HG02970 (cell line): ENCODE results near the gene CMYA5.
"Not testable (repeated sequence)": the region's sequence is repeated elsewhere in the genome, so short reads cannot be mapped to it uniquely, and the experiment has no call there.

ENCODE experiments used
- ATAC-seq: cut with Tn5 transposase; IDR thresholded peaks from one replicate; pipeline ENCODE4 v1.9.1; 2021; ENCODE audit warnings: mild to moderate bottlenecking, moderate library complexity, moderate number of reproducible peaks; ENCODE audit not compliant: unreplicated experiment, low FRiP score

CMYA5 gene

GRCh38 chr5:79689541-79690466, at the start of gene CMYA5:
CMYA5 (plus strand) TSS chr5:79689836; CDS start chr5:79689908, 72 bp downstream.
- no peak for ATAC-seq

- no peak for ATAC-seq
Measured at GRCh38 chr5:79640571-79641055, 49.0 kb upstream of the CMYA5 start.

- no peak for ATAC-seq
Measured at GRCh38 chr5:79641414-79641813, 48.2 kb upstream of the CMYA5 start.

- ATAC-seq: no peak
Measured at GRCh38 chr5:79642210-79642609, 47.4 kb upstream of the CMYA5 start.

GRCh38 chr5:79653843-79654242, 35.8 kb upstream of the CMYA5 start:
- no peak for ATAC-seq

DNA sequence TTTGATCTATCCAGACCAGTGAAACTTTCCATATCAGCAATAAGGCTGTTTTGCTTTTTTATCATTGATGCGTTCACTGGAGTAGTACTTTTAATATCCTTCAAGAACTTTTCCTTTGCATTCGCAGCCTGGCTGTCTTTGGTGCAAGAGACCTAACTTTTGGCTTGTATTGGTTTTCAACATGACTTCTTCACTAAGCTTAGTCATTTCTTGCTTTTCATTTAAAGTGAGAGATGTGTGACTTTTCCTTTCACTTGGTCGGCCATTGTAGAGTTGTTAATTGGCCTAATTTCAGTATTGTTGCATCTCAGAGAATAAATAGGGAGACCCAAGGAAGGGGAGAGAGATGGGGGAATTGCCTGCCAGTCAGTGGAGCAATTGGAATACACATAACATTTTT, 26.4 kb upstream of the CMYA5 start:
- no peak for ATAC-seq

DNA sequence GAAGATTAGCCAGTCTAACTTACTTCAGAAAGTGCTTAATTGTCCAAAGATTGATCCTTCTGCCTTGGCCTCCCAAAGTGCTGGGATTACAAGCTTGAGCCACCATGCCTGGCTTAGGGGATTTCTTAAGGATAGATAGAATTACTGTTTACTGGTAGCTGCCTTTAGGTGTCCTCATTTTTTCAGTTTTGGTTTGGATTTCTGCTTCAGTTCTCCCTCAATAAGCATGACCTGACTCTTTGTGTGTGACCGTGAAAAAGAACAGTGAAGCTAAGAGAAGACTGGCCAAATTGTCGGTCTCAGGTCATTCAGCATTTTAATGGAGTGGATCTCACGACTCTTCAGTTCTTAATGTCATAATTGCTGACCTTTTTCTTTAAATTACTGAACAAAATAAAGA, 22.9 kb upstream of the CMYA5 start:
- no peak for ATAC-seq

- no peak for ATAC-seq
Measured at GRCh38 chr5:79672392-79672791, 17.2 kb upstream of the CMYA5 start.

DNA sequence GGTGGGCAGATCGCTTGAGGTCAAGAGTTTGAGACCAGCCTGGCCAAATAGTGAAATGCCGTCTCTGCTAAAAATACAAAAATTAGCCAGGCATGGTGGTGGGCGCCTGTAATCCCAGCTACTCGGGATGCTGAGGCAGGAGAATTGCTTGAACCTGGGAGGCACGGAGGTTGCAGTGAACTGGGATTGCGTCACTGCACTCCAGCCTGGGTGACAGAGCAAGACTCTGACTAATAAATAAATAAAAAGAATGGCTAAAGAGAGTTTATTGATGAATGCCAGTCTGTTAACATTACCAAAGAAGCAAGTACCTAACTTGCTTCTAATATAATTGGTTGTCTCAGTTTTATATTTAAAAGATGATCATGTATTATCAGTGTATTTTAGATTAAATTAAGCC, 13.3 kb upstream of the CMYA5 start:
- not testable (repeated sequence) for ATAC-seq

DNA sequence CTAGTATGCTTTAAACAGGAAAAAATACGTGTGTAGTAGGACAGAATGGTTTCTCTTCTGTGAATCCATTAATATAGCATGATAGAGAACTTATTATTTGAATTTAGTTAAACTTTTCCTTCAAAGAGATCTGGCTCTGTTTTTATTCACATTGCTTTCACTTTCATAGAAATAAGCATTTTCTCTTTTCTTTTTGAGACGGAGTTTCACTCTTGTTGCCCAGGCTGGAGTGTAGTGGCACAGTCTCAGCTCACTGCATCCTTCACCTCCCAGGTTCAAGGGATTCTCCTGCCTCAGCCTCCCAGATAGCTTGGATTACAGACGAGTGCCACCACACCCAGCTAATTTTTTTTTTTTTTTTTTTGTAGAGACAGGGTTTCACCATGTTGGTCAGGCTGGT, 7.5 kb upstream of the CMYA5 start:
- not testable (repeated sequence) for ATAC-seq

DNA sequence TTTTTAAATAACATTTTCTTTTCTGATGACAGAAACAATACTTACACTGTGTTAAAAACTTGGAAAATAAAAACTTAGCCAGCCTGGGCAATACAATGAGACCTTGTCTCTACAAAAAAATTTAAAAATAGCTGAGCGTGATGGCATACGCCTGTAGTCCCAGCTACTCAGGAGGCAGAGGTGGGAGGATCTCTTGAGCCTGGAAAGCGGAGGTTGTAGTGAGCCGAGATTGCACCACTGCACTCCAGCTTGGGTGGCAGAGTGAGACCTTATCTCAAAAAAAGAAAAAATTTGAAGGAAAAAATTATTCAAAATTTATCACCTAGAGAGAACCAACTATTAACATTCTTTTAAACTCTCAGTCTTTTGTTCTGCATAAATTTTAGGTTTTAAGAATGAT, 4.9 kb upstream of the CMYA5 start:
- ATAC-seq: no peak

DNA sequence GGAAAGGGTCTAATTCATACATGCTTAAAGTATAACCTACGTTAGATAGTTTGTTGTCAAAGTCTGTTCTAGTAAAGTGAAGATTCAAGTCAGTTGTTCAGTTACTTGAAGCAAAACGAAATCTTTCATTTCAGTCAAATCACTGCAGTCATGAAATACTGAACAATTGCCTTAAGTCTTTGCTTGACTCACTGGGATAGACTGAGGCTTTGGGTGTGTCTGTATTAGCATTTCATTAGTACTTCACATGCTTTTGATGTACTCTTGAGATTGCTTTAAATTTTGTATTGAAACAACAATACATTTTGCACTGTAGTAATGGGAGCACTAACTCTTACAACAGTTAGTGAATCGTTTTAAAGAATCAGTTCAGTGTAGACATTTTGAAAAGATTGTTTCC, 4.0 kb upstream of the CMYA5 start:
- no peak for ATAC-seq

DNA sequence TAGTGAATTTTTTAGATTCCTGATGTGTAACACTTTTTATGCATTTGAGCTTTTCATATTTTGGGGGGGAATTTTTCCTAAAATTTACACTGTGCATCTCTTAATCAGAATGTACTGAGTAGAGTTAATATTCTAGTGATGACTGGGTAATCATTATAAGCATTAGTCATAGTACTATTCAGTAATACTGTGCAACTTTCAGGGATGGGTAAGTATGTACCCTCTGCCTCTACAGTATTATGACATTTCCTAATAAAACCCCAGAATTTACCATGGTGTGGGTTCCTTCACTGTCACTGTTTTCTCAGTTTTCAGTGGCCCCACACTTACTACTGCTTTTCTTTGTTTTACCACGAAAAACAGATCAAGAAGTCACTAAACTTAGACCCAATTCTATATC, 2.8 kb upstream of the CMYA5 start:
- no peak for ATAC-seq

DNA sequence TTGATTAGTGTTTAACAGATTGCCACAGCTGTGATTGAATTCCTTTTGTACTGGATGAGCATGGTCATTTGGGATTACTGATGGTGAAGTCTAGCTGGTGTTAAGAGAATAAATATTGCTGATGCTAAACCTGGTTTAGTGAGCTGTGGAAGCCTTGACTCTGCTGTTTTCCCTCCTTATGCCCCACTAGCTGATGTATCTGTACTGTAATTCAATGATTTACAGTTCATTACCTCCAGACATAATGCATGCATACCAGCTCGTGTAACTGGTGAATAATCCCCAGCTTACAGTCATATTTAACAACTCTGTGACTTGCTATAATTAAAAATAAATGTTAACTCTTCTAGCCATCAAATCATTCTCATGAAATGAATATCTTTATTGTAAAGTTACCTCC, 1.7 kb upstream of the CMYA5 start:
- no peak for ATAC-seq

DNA sequence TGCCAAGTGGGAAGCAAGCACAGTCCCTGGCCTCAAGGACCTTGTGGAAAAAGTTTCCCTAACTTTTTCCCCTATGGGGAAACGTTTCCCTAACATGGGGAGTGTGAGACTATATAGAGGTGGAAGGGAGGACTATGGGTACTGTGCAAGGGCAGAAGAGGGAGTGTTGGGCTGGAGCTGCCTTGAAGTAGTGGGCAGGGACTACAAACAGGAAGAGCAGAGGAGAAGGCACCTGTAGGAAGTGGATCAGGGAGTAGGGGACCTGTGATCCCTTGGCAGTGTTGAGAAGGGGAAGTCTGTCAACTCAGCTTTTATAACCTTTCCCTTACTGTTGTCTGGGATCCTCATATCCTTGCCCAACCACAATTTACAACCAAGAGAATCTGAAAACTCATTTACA, 1.4 kb downstream of the CMYA5 start:
- ATAC-seq: no peak

DNA sequence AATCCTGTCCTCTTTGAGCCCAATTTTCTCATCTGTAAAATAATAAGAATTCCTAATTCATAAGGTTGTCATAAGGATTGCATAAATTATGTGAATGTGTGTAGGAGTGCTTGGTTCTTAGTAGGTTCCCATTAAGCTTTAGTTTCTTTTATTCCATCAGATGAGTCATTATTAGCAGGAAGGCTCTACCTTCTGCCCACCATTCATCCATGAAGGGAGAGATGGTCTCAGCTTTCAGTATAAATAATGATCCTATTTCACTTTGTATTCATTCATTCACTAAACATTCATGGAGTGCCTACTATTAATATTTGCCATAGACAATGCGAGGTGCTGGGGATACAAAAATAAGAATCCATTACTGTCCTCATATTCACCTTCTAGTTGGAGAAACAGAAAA, 3.0 kb downstream of the CMYA5 start:
- no peak for ATAC-seq

GRCh38 chr5:79694183-79694582, 4.5 kb downstream of the CMYA5 start:
- no peak for ATAC-seq

DNA sequence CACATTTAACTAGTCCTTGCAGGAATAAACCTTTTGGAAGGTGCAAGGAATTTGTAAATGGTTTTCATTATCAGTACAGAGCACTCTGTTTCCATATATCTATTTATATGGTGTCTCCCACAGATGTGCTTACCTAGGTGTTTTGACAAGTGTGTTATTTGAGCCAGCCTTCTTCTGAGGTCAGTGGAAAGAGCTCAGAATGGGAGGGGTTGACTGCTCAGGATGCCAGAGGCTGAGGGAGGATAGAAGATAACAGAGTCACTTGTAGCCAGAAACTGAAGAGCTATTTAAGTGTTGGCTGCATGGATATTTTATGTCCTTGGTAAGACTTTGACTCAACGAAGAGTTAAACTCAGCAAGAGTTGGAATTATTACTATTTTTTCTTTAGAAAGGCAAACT, 5.0 kb downstream of the CMYA5 start:
- ATAC-seq: no peak

DNA sequence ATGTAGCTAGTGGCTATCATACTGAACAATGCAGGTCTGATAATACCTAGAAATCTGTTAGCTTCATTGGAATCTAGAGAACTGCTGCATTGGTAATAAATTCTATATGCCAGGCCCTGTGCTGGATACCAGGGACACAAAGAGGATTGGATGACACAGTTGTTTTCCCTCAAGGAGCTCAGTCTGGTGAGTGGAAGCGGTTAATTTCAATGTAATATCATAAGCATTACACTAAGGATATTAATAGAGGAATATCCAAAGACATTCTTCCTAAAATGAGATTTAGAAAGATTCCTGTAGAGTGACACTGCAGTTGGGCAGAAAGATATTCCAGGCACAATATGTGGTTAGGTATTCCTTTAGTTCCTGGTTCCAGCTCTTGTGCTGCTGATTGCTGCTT, 5.9 kb downstream of the CMYA5 start:
- ATAC-seq: no peak

DNA sequence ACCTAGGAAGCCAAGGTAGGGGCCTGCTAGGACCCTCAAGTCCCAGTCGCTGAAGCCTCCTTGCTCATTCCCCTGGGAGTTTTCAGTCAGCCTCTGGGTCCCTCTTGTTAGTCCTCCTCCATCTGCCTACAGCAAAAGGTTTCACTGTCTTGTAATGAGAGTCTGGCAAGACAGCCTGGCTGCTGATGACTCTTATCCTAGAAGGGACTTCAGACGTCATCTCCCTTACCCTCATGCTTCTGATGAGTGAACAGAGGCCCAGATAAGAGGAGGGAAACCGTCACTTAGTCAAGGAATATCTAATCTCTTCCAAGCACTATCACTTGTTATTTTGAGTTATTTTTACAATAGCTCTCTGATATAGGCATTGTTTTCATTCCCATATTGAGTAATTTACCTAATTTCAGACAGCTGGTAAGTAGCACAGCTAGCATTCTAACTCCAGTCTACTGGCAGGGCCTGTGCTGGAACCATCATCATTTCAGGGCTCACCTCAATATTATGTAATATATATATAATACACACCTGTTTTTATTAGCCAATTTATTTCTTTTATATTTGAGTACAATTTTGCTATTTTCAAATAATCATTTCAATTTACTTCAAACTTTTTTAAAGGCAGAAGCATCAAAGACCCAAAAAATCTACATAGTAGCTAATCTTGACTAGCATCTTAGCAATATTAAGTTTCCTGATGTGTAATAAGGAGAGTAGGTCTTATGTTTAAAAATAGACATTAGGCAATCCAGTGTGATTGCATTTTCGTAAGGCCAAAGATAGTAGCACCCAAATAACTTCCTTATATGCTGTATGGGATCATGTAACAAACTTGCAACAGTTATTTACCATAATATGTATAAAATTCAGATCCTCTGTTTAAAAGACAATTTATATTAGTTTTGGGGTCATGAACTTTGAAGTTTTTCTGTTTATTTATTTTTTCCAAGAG, 7.9 kb downstream of the CMYA5 start:
- no peak for ATAC-seq

- ATAC-seq: peak; percentile 71
Measured at GRCh38 chr5:79699763-79700400, 10.2 kb downstream of the CMYA5 start.
